ENCODE results near the gene MRPL22.
"Not testable (repeated sequence)": the region's sequence is repeated elsewhere in the genome, so short reads cannot be mapped to it uniquely, and the experiment has no call there.

Gene MRPL22

GRCh38 chr5:154940772-154941620 is at the start of gene MRPL22:
Gene MRPL22, plus strand, starts transcription at chr5:154941073. Its CDS starts 38 bp downstream, at chr5:154941111.
- peak; percentile 95 for DNase-seq

GRCh38 chr5:154892369-154892771 is 48.5 kb upstream of the MRPL22 start:
- no peak for DNase-seq

- no peak for DNase-seq
These were observed 47.5 kb upstream of the MRPL22 start for GRCh38 chr5:154893381-154893780.

GRCh38 chr5:154895606-154896561 is 45.0 kb upstream of the MRPL22 start:
- no peak for DNase-seq

- no peak for DNase-seq
These were observed 44.2 kb upstream of the MRPL22 start for GRCh38 chr5:154896562-154897165.

GRCh38 chr5:154898210-154898609 is 42.7 kb upstream of the MRPL22 start:
- no peak for DNase-seq

GRCh38 chr5:154899151-154899816 is 41.6 kb upstream of the MRPL22 start:
- no peak for DNase-seq

- DNase-seq, result no peak
These were observed 40.8 kb upstream of the MRPL22 start for GRCh38 chr5:154900066-154900465.

- DNase-seq, result no peak
These were observed 39.6 kb upstream of the MRPL22 start for GRCh38 chr5:154901276-154901675.

GRCh38 chr5:154901913-154902312 is 39.0 kb upstream of the MRPL22 start:
- no peak for DNase-seq

- DNase-seq, result not testable (repeated sequence)
These were observed 35.3 kb upstream of the MRPL22 start for GRCh38 chr5:154905601-154906000.

GRCh38 chr5:154916874-154917273 is 24.0 kb upstream of the MRPL22 start:
- no peak for DNase-seq

GRCh38 chr5:154917757-154918156 is 23.1 kb upstream of the MRPL22 start:
- no peak for DNase-seq

GRCh38 chr5:154923441-154924430 is 17.1 kb upstream of the MRPL22 start:
- DNase-seq, result no peak

- no peak for DNase-seq
These were observed 7.3 kb upstream of the MRPL22 start for GRCh38 chr5:154933537-154933936.

GRCh38 chr5:154934881-154935280 is 6.0 kb upstream of the MRPL22 start:
- DNase-seq, result no peak

GRCh38 chr5:154937186-154937717 is 3.6 kb upstream of the MRPL22 start:
- no peak for DNase-seq

- peak; percentile 91 for DNase-seq
These were observed 3.0 kb upstream of the MRPL22 start, which contains the start of gene GEMIN5 for GRCh38 chr5:154937718-154938466. Gene GEMIN5, minus strand, starts transcription at chr5:154938211. Its CDS starts 78 bp downstream, at chr5:154938133.

GRCh38 chr5:154939387-154939786 is 1.5 kb upstream of the MRPL22 start:
- DNase-seq, result not testable (repeated sequence)

- DNase-seq, result no peak
These were observed 500 bp upstream of the MRPL22 start for GRCh38 chr5:154940375-154940771.
